Activated effector memory CD4-positive, alpha-beta T cell treated with Interleukin-2 at 50 U/mL for 16 hours (primary cell): ENCODE results near the gene TUBA4B.
A peak's percentile ranks its signal among the peaks of the same experiment; 100 is the strongest.
"Not testable (repeated sequence)": the region's sequence is repeated elsewhere in the genome, so short reads cannot be mapped to it uniquely, and the experiment has no call there.

Experiments
- DNase-seq: peaks from one replicate; pipeline ENCODE4 v3.0.0-alpha.2; 2020

The TUBA4B gene

DNA sequence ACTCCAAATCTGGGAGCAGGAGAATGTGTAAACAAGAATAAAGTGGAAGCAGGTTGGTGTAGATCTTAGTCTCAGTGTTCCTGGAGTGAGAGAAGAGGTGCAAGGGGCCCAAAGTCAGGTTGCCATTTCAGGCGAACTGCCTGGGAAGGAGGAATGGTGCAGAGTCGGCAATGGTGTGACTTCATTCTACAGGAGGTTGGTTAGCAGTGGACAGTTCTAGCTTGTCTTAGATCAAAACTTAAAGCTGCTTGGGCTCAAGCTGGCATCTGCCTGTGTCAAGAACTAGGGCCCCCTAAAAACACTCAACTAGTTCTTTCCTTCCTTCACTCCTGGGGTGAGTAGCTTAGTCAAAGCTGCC, 4.2 kb upstream of the TUBA4B start:
- no peak for DNase-seq

GRCh38 chr2:219249203-219249980, 3.7 kb upstream of the TUBA4B start:
- peak; percentile 35 for DNase-seq

DNA sequence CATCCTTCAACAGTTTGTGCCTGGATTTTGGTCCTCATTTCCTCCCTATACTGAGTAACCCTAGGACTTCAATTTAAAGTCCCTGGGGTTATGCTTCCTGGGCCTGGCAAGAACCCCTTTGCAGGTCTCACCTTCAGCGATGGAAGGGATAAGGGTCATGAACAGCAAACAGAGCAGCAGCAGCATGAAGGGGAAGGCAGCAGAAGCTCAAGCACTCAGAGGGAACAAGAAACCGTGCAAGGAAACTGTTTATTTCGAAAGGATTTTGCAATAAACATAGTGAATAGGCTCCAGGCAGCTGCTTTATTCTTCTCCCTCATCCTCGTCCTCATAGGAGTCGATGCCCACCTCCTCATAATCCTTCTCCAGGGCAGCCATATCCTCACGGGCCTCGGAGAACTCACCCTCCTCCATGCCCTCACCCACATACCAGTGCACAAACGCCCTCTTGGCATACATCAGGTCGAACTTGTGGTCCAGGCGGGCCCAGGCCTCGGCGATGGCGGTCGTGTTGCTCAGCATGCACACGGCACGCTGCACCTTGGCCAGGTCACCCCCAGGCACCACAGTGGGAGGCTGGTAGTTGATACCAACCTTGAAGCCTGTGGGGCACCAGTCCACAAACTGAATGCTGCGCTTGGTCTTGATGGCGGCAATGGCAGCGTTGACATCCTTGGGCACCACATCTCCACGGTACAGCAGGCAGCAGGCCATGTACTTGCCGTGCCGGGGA, 2.8 kb upstream of the TUBA4B start:
- no peak for DNase-seq

DNA sequence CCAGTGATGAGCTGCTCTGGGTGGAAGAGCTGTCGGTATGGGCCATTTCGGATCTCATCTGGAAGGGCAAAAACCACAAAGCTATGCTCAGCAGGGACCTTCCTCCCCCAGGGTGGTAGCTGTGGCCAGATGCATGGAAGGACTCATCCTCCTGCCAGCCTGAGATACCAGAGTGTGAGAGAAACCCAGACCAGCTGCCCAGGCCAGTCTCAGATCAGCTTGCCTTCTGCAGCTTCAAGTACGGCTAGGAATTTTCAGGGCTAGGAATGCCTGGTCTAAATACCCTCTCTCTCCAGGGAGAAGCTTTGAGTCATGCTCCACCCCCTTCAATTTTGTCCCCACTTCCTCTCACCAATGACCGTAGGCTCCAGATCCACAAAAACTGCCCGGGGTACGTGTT, 1.4 kb upstream of the TUBA4B start:
- no peak for DNase-seq

- DNase-seq, result no peak
Measured at GRCh38 chr2:219252084-219252483, 959 bp upstream of the TUBA4B start.

DNA sequence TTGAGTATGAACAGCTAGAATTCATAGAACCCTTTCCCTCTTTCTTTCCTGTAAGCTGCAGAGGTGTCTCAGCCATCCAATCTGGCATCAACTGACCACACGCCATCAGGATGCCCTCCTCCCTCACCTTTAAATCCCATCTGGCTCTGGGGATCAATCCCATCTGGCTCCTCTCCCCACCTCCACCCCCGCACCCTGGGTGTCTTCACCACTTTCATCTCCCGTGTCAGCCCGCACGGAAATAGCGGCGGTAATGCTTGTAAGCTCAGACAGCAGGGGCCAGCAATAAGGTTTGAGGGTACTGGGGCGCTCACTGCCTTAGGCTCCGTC, 508 bp upstream of the TUBA4B start:
- no peak for DNase-seq

- peak; percentile 88 for DNase-seq
Measured at GRCh38 chr2:219253753-219254589, 928 bp downstream of the TUBA4B start, which contains the start of gene TUBA4A. Gene TUBA4A (minus strand): TSS chr2:219253918. CDS start chr2:219253858, 60 bp downstream.

GRCh38 chr2:219254590-219255201, 1.7 kb downstream of the TUBA4B start:
- no peak for DNase-seq

DNA sequence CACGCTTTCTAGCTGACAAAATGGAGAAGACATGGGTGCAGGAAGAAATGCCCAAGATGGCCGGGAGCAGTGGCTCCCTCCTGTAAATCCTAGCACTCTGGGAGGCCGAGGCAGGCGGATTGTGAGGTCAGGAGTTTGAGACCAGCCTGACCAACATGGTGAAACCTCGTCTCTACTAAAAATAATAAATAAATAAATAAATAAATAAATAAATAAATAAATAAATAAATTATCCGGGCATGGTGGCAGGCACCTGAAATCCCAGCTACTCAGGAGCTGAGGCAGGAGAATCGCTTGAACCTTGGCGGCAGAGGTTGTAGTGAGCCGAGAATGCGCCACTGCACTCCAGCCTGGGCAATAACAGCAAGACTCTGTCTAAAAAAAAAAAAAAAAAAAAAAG, 5.9 kb downstream of the TUBA4B start:
- not testable (repeated sequence) for DNase-seq

DNA sequence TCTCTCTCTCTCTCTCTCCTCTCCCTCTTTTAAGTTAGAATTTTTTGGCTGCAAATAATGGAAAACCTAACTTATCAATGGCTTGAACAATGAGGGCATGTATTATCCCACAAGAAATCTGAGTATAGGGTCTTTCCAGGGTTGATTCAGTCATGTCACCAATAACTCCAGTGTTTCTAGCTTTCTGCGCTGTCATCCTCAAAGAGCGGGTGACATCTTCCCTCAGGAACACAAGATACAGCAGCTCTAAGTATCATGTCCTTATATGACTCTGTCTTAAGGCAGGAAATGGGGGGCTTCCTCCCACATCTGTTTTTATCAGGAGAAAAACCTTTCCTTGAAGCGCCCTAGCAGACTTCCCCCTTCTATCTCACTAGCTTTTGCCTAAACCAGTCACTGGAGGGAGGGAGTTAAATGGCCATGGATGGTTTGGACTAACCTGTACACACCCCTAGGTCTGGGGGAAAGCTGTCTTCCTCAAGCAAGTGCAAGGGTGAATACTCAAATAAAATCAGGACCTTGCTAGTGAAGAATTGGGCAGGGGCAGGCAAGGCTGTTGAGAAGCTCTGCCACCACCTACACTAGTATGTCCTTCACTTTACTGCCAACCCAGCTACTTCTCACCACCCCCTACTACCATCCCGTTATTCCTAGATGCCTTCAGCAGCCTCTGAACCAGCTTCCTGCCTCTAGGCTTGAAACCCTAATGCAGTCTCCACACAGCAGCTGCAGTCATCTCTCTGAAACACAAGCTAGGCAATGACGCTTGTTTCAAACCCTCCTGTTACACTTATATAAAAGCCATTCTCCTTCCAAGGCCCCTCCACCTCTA, 8.2 kb downstream of the TUBA4B start:
- DNase-seq, result no peak

DNA sequence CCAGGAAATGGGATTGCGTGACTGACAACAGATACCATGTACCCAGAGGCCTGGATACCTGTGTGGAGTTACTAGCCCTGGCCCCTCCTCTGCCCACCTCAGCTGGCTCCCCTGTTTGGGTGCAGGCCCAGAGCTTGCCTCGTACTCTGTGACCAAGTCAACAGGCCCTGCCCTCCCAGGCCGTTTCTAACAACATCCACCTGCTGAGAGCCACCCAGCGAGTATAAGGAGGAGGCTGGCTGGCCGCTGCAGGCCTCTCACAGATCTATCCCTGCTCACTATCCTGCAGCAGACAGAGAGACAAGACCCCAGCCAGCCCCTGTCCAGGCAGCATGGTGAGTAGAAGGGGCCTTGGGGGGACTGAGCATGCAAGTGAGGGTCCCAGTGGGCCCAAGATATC, 13.2 kb downstream of the TUBA4B start:
- no peak for DNase-seq

GRCh38 chr2:219266886-219267285, 13.8 kb downstream of the TUBA4B start:
- DNase-seq, result no peak

DNA sequence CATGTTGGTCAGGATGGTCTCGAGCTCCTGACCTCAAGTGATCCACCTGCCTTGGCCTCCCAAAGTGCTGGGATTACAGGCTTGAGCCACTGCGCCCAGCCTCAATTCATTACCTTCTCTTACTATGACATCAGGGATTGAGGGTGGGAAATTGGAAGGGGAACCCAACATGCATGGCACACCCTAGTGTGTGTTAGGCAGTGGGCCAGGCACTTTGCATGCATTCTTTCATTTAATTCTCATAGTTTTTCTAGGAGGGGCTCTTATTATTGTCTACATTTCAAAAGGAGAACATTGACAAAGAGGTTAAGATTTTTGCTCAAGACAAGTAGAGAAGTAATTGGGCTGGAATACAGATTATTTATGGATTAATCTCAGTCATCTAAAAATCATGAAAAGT, 15.3 kb downstream of the TUBA4B start:
- DNase-seq, result no peak

GRCh38 chr2:219269362-219270054, 16.5 kb downstream of the TUBA4B start:
- no peak for DNase-seq

- DNase-seq, result no peak
Measured at GRCh38 chr2:219270055-219270372, 17.0 kb downstream of the TUBA4B start.

- DNase-seq, result no peak
Measured at GRCh38 chr2:219271021-219271420, 18.0 kb downstream of the TUBA4B start.

DNA sequence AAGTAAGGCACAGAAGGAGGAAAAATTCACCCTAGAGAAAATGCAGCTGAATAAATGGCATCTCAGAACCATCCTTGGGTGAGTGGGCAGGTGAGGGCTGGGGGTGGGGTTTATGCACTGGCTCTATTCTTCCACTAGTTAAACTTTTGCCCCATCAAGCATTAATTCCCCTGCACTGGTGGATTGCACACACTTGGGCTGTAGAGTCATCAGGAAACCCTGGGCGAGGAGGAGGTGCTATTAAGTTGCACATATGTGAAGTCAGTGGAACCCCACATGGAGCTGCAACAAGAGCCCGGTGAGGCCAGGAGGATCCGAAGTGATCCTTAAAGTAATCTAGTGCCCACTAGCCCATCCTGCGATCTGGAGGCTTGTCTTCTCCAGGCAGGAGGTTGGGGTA, 19.3 kb downstream of the TUBA4B start:
- no peak for DNase-seq

DNA sequence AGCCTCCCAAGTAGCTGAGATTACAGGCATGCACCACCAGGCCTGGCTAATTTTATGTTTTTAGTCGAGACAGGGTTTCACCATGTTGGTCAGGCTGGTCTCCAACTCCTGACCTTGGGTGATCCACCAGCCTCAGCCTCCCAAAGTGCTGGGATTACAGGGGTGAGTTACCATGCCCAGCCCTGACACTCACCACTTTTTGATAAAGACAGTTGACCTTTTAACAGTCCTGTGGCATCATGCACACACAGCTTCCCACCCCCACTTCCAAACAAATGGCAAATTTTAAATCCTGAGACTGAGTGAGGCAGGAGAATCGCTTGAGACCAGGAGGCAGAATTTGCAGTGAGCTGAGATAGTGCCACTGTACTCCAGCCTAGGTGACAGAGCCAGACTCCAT, 20.0 kb downstream of the TUBA4B start:
- no peak for DNase-seq

- DNase-seq, result no peak
Measured at GRCh38 chr2:219273937-219274336, 20.9 kb downstream of the TUBA4B start.

GRCh38 chr2:219274361-219274921, 21.4 kb downstream of the TUBA4B start:
- DNase-seq, result no peak
